MCF 10A (cell line): ENCODE results near the gene GLIS1. TPM values are rescaled to one million over a fixed set of nuclear protein-coding genes. Genes with fewer than 3 reads are reported as not detected.

Experiments
- BruUV-seq: library from RNA; stranded (reverse); fragments of 400-500 nt; replicated peaks from 2 replicates; lab custom pipeline; 2021; lab: Mats Ljungman, UMichigan
- CTCF ChIA-PET: fragments of 300-600 bp; sonication (Branson Sonifier 250); formaldehyde crosslinking; extraction: SDS; loops from one replicate; lab custom pipeline; 2021; ENCODE audit warnings: antibody characterized with exemption, inconsistent platforms; lab: Yijun Ruan, JAX
- POLR2A ChIA-PET: fragments of 300-600, 350-650 bp; sonication (Branson Sonifier 250); formaldehyde crosslinking; extraction: SDS; loops from one replicate; lab custom pipeline; 2020; ENCODE audit warnings: antibody characterized with exemption, inconsistent platforms; lab: Yijun Ruan, JAX
- DNase-seq: peaks from one replicate; pipeline ENCODE4 v3.0.0-alpha.2; 2018; ENCODE audit not compliant: unreplicated experiment
- H3K27ac Mint-ChIP-seq: one replicate; pipeline ENCODE4 v1.8.0; 2022; ENCODE audit warnings: mild to moderate bottlenecking, low read depth, mixed read lengths; ENCODE audit not compliant: unreplicated experiment
- H3K27me3 Mint-ChIP-seq: one replicate; pipeline ENCODE4 v1.8.0; 2022; ENCODE audit warnings: mixed read lengths; ENCODE audit not compliant: insufficient read depth, unreplicated experiment
- H3K36me3 Mint-ChIP-seq: one replicate; pipeline ENCODE4 v1.8.0; 2022; ENCODE audit warnings: mild to moderate bottlenecking, moderate library complexity, mixed read lengths; ENCODE audit not compliant: insufficient read depth, unreplicated experiment
- H3K4me1 Mint-ChIP-seq: one replicate; pipeline ENCODE4 v1.8.0; 2022; ENCODE audit warnings: mixed read lengths; ENCODE audit not compliant: insufficient read depth, unreplicated experiment
- H3K4me3 Mint-ChIP-seq: one replicate; pipeline ENCODE4 v1.8.0; 2022; ENCODE audit warnings: mild to moderate bottlenecking, moderate library complexity, mixed read lengths; ENCODE audit not compliant: unreplicated experiment
- H3K9me3 Mint-ChIP-seq: one replicate; pipeline ENCODE4 v1.8.0; 2022; ENCODE audit warnings: mixed read lengths; ENCODE audit not compliant: unreplicated experiment
- CTCF ChIP-seq: fragments of 200-600 bp; IDR thresholded peaks from one replicate; pipeline ENCODE4 v1.8.0; 2022; ENCODE audit warnings: antibody characterized with exemption, mild to moderate bottlenecking; ENCODE audit not compliant: unreplicated experiment
- intact Hi-C: fragments of 100-400 bp; cut with micrococcal nuclease; formaldehyde crosslinking; loops from 2 replicates; pipeline ENCODE4 v1.14.1; 2022
- total RNA-seq: library from RNA; stranded (reverse); gene quantifications from 2 replicates; pipeline ENCODE4 v1.2.3, GENCODE V29; 2022

Gene GLIS1
- total RNA-seq, 1 experiment from 2014 or later: 0.93 TPM

GRCh38 chr1:53616511-53616910 lies 122.5 kb downstream of the GLIS1 start:
- H3K9me3 Mint-ChIP-seq: peaks cover 6% of the 10 kb centered on the region
- no peak for DNase-seq
- BruUV-seq: no TSS peak
- intact Hi-C loops: no loop called here
- H3K36me3 Mint-ChIP-seq: no peaks in the 10 kb centered on the region
- H3K27ac Mint-ChIP-seq: no peak overlapping the region
- CTCF ChIA-PET: interaction anchor here (0.5 to 0.8 kb wide), 3 partner anchors 137 to 1034 kb away, joined by 3 to 4 read pairs (median 3); no protein-coding TSS in a partner anchor
- TF ChIP-seq CTCF: no peak
- no peak overlapping the region for H3K4me3 Mint-ChIP-seq
- peaks cover 16% of the 10 kb centered on the region for H3K27me3 Mint-ChIP-seq
- POLR2A ChIA-PET: no interaction called here
- H3K4me1 Mint-ChIP-seq: no peaks in the 10 kb centered on the region

GRCh38 chr1:53615101-53615500 lies 123.9 kb downstream of the GLIS1 start:
- ChIA-PET POLR2A (no interaction called here), CTCF (interaction anchor here (0.6 kb wide), 1 partner anchor 21 kb away, joined by 3 read pairs; no protein-coding TSS in a partner anchor)
- Mint-ChIP-seq H3K9me3 (peaks cover 20% of the 10 kb centered on the region), H3K4me3 (no peak overlapping the region), H3K4me1 (no peaks in the 10 kb centered on the region), H3K27ac (no peak overlapping the region), H3K36me3 (no peaks in the 10 kb centered on the region), H3K27me3 (peaks cover 30% of the 10 kb centered on the region)
- DNase-seq: no peak
- TF ChIP-seq CTCF: no peak
- intact Hi-C loops: no loop called here
- BruUV-seq: no TSS peak

GRCh38 chr1:53614231-53615021 lies 124.5 kb downstream of the GLIS1 start:
- CTCF ChIA-PET: interaction anchor here (0.6 kb wide), 1 partner anchor 20 kb away, joined by 3 read pairs; no protein-coding TSS in a partner anchor
- Mint-ChIP-seq H3K9me3 (peaks cover 20% of the 10 kb centered on the region), H3K27ac (no peak overlapping the region), H3K36me3 (no peaks in the 10 kb centered on the region), H3K4me3 (no peak overlapping the region), H3K27me3 (peaks cover 32% of the 10 kb centered on the region), H3K4me1 (no peaks in the 10 kb centered on the region)
- POLR2A ChIA-PET: no interaction called here
- no TSS peak for BruUV-seq
- DNase-seq: no peak
- no peak for TF ChIP-seq CTCF
- intact Hi-C loops: no loop called here

GRCh38 chr1:53608676-53609075 lies 130.3 kb downstream of the GLIS1 start:
- no peak for TF ChIP-seq CTCF
- Mint-ChIP-seq H3K27me3 (peaks cover 24% of the 10 kb centered on the region), H3K4me3 (no peak overlapping the region), H3K9me3 (peaks cover 20% of the 10 kb centered on the region), H3K27ac (no peak overlapping the region), H3K4me1 (no peaks in the 10 kb centered on the region), H3K36me3 (no peaks in the 10 kb centered on the region)
- ChIA-PET CTCF (interaction anchor here (0.6 kb wide), 1 partner anchor 752 kb away, joined by 4 read pairs; no protein-coding TSS in a partner anchor), POLR2A (no interaction called here)
- DNase-seq: no peak
- intact Hi-C loops: no loop called here
- BruUV-seq: no TSS peak
